ENCODE measurements around the gene EIF6. TPM values are rescaled to one million over a fixed set of nuclear protein-coding genes. Genes with fewer than 3 reads are reported as not detected.

EIF6 gene
- total and polyA plus RNA-seq, 4 donors, result 60.8 to 160 (median 106) TPM

DNA sequence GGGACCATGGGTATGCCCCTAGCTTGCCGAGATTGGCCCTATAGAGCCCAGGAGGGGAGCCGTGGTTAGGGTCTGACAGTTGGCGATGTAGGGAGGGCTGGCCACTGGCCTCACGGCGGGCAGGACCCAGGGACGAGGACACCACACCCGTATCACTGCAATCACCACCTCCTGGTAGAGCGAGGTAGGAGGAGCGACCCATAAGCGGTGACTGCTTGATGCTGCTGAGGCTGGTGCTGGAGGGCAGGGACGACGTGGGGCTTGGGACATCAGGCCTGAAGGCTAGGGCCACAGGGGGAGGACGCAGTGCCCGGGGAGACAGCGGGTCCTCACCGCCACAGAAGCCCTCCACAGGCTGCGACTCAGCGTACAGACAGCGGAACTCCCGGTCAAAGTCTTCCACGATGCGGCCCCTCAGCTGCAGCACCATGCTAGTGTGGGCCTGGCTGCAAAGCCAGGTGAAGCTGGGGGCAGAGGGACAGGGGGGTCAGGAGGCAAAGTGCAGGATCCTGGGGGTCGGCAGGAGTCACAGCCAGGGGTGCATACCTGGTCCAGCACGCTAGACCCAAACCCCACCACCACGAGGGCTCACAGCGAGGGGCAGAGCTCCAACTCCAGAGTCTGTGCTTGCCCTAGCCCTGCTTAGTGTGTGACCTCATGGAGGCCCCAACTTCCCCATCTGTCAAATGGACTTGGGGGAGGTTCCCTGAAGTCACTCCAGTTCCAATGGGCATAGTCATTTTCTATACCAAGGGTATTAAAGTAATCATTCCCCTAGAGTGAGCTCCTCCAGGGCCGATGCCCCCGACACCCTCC lies 3.1 kb upstream of the EIF6 start:
- no peaks in the 10 kb centered on the region for H3K36me3 ChIP-seq (ENCODE audit: control insufficient read depth in 4 of 4, insufficient read depth in 3 of 4, low read depth in 1 of 4, low read length in 3 of 4)
- no peaks in the 10 kb centered on the region for H3K27me3 ChIP-seq (ENCODE audit: control insufficient read depth in 4 of 4, insufficient read depth in 4 of 4, low read length in 3 of 4)
- H3K27ac ChIP-seq (ENCODE audit: low read depth in 1 of 2, low read length in 2 of 2), result no peak overlapping the region
- WGBS, result 91% methylated on average over 28 of the region's 28 CpGs
- H3K4me3 ChIP-seq (ENCODE audit: low read depth in 1 of 3, low read length in 3 of 3), result no peak overlapping the region
- no peaks in the 10 kb centered on the region for H3K9me3 ChIP-seq (ENCODE audit: control insufficient read depth in 4 of 4, low read length in 3 of 4)
- peaks cover 8 to 31% (median 27%) of the 10 kb centered on the region in 4 donors for H3K4me1 ChIP-seq (ENCODE audit: control insufficient read depth in 4 of 4, insufficient read depth in 4 of 4, low read length in 3 of 4)
- TF ChIP-seq FOXA1 (IDR thresholded peaks at IDR 0.05) (no peak), RAD21 (IDR thresholded peaks at IDR 0.05) (no peak)
- no peak for DNase-seq (ENCODE audit: low spot score)
- no peak overlapping the region for H3K9ac ChIP-seq (ENCODE audit: low read depth in 1 of 2, low read length in 2 of 2)

DNA sequence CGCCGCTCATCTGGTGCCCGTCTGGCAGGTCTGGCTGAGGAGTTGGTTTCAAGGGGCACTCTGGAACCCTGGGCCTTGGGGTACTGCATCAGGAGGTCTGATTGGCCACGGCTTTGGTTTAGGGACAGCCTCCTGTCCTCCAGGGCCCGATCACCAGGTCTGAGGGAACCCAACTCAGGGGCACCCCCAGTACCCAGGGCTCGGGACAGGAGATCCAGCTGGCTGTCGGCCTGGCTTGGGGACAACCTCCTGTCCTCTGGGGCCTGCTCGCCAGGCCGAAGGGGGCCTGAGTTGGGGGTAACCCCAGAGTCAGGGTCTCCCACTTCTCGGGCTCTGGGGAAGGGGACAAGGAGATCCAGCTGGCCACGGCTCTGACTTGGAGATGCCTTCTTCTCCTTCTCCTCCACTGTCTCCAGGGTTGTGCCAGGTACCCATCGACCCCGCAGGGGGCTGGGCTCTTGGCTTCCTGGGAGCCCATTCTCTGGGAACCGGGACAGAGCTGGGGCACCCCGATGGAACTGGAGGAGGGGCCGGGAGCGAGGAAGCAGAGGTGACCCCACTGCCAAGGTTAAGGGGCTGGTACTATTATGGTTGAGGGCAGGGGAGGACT lies 2.4 kb upstream of the EIF6 start:
- 91% methylated on average over 17 of the region's 17 CpGs for WGBS
- Histone ChIP-seq H3K4me3 (ENCODE audit: low read depth in 1 of 3, low read length in 3 of 3) (no peak overlapping the region), H3K36me3 (ENCODE audit: control insufficient read depth in 4 of 4, insufficient read depth in 3 of 4, low read depth in 1 of 4, low read length in 3 of 4) (peaks cover 0 to 3% (median 0%) of the 10 kb centered on the region in 4 donors), H3K27me3 (ENCODE audit: control insufficient read depth in 4 of 4, insufficient read depth in 4 of 4, low read length in 3 of 4) (no peaks in the 10 kb centered on the region), H3K9me3 (ENCODE audit: control insufficient read depth in 4 of 4, low read length in 3 of 4) (no peaks in the 10 kb centered on the region), H3K27ac (ENCODE audit: low read depth in 1 of 2, low read length in 2 of 2) (peak overlapping the region in 1 of 2 donors; percentile 58), H3K9ac (ENCODE audit: low read depth in 1 of 2, low read length in 2 of 2) (no peak overlapping the region), H3K4me1 (ENCODE audit: control insufficient read depth in 4 of 4, insufficient read depth in 4 of 4, low read length in 3 of 4) (peaks cover 8 to 31% (median 27%) of the 10 kb centered on the region in 4 donors)
- no peak for DNase-seq (ENCODE audit: low spot score)
- TF ChIP-seq HNF4A (conservative IDR thresholded peaks at IDR 0.05) (no peak), RAD21 (IDR thresholded peaks at IDR 0.05) (no peak), GABPA (IDR thresholded peaks at IDR 0.05 in 1 of 2, conservative IDR thresholded peaks at IDR 0.05 in 1 of 2) (no peak), RXRA (IDR thresholded peaks at IDR 0.05) (no peak), NR2F2 (IDR thresholded peaks at IDR 0.05) (no peak), HNF4G (IDR thresholded peaks at IDR 0.05) (no peak), JUND (IDR thresholded peaks at IDR 0.05) (no peak), FOXA2 (IDR thresholded peaks at IDR 0.05) (no peak), TAF1 (conservative IDR thresholded peaks at IDR 0.05) (no peak)
- TF ChIP-seq, protein P1, sequence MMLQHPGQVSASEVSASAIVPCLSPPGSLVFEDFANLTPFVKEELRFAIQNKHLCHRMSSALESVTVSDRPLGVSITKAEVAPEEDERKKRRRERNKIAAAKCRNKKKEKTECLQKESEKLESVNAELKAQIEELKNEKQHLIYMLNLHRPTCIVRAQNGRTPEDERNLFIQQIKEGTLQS (IDR thresholded peaks at IDR 0.05), result no peak
- TF ChIP-seq, protein P2, sequence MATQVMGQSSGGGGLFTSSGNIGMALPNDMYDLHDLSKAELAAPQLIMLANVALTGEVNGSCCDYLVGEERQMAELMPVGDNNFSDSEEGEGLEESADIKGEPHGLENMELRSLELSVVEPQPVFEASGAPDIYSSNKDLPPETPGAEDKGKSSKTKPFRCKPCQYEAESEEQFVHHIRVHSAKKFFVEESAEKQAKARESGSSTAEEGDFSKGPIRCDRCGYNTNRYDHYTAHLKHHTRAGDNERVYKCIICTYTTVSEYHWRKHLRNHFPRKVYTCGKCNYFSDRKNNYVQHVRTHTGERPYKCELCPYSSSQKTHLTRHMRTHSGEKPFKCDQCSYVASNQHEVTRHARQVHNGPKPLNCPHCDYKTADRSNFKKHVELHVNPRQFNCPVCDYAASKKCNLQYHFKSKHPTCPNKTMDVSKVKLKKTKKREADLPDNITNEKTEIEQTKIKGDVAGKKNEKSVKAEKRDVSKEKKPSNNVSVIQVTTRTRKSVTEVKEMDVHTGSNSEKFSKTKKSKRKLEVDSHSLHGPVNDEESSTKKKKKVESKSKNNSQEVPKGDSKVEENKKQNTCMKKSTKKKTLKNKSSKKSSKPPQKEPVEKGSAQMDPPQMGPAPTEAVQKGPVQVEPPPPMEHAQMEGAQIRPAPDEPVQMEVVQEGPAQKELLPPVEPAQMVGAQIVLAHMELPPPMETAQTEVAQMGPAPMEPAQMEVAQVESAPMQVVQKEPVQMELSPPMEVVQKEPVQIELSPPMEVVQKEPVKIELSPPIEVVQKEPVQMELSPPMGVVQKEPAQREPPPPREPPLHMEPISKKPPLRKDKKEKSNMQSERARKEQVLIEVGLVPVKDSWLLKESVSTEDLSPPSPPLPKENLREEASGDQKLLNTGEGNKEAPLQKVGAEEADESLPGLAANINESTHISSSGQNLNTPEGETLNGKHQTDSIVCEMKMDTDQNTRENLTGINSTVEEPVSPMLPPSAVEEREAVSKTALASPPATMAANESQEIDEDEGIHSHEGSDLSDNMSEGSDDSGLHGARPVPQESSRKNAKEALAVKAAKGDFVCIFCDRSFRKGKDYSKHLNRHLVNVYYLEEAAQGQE (IDR thresholded peaks at IDR 0.05), result no peak
- TF ChIP-seq, protein P3, sequence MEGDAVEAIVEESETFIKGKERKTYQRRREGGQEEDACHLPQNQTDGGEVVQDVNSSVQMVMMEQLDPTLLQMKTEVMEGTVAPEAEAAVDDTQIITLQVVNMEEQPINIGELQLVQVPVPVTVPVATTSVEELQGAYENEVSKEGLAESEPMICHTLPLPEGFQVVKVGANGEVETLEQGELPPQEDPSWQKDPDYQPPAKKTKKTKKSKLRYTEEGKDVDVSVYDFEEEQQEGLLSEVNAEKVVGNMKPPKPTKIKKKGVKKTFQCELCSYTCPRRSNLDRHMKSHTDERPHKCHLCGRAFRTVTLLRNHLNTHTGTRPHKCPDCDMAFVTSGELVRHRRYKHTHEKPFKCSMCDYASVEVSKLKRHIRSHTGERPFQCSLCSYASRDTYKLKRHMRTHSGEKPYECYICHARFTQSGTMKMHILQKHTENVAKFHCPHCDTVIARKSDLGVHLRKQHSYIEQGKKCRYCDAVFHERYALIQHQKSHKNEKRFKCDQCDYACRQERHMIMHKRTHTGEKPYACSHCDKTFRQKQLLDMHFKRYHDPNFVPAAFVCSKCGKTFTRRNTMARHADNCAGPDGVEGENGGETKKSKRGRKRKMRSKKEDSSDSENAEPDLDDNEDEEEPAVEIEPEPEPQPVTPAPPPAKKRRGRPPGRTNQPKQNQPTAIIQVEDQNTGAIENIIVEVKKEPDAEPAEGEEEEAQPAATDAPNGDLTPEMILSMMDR (IDR thresholded peaks at IDR 0.05; ENCODE audit: low read depth, low read length, missing input control), result no peak

Measured in liver (tissue), 9 donors.